ENCODE data around the gene ISM1. TPM values are rescaled to one million over a fixed set of nuclear protein-coding genes. Genes with fewer than 3 reads are reported as not detected.
A peak's percentile ranks its signal among the peaks of the same experiment; 100 is the strongest.

ISM1 gene
- total RNA-seq, 1 donor from 2014 or later = 4.1 TPM

- ATAC-seq = no peak
- H3K27me3 ChIP-seq = no peaks in the 10 kb centered on the region
- no peak overlapping the region for H3K4me3 ChIP-seq
- H3K27ac ChIP-seq = no peak overlapping the region
- no peaks in the 10 kb centered on the region for H3K9me3 ChIP-seq
- H3K4me1 ChIP-seq = peaks cover 4% of the 10 kb centered on the region
- no peak for DNase-seq
- no peak for TF ChIP-seq CTCF (IDR thresholded peaks at IDR 0.05)
- intact Hi-C loops (cut with DNase I) = no loop called here
- H3K36me3 ChIP-seq = no peaks in the 10 kb centered on the region
These were observed 117.1 kb downstream of the ISM1 start for GRCh38 chr20:13338097-13338661.

- intact Hi-C loops (cut with DNase I) = no loop called here
These were observed 117.9 kb downstream of the ISM1 start for GRCh38 chr20:13338999-13339411.

GRCh38 chr20:13340088-13340487, 119.0 kb downstream of the ISM1 start:
- no peak overlapping the region for H3K4me3 ChIP-seq
- intact Hi-C loops (cut with DNase I) = no loop called here
- H3K36me3 ChIP-seq = no peaks in the 10 kb centered on the region
- ATAC-seq = no peak
- DNase-seq = no peak
- H3K27me3 ChIP-seq = no peaks in the 10 kb centered on the region
- H3K27ac ChIP-seq = no peak overlapping the region
- peaks cover 4% of the 10 kb centered on the region for H3K4me1 ChIP-seq
- no peak for TF ChIP-seq CTCF (IDR thresholded peaks at IDR 0.05)
- H3K9me3 ChIP-seq = no peaks in the 10 kb centered on the region

More at GRCh38 chr20:13338999-13339411, 117.9 kb downstream of the ISM1 start:
- no peak overlapping the region for H3K4me3 ChIP-seq
- peaks cover 4% of the 10 kb centered on the region for H3K4me1 ChIP-seq
- H3K36me3 ChIP-seq = no peaks in the 10 kb centered on the region
- no peak for TF ChIP-seq CTCF (IDR thresholded peaks at IDR 0.05)
- no peak overlapping the region for H3K27ac ChIP-seq
- no peaks in the 10 kb centered on the region for H3K9me3 ChIP-seq
- no peaks in the 10 kb centered on the region for H3K27me3 ChIP-seq
- no peak for ATAC-seq
- DNase-seq = no peak

- intact Hi-C loops (cut with DNase I) = no loop called here
These were observed 120.8 kb downstream of the ISM1 start for GRCh38 chr20:13341737-13342393.

GRCh38 chr20:13342469-13343242, 121.6 kb downstream of the ISM1 start:
- no peak for TF ChIP-seq CTCF (IDR thresholded peaks at IDR 0.05)
- intact Hi-C loops (cut with DNase I) = no loop called here
- Histone ChIP-seq H3K36me3 (no peaks in the 10 kb centered on the region), H3K27me3 (no peaks in the 10 kb centered on the region), H3K27ac (peak overlapping the region; percentile 82), H3K4me3 (no peak overlapping the region), H3K4me1 (peaks cover 4% of the 10 kb centered on the region), H3K9me3 (no peaks in the 10 kb centered on the region)
- ATAC-seq (peak; percentile 95), DNase-seq (peak; percentile 87)

More at GRCh38 chr20:13341737-13342393, 120.8 kb downstream of the ISM1 start:
- no peak overlapping the region for H3K4me3 ChIP-seq
- TF ChIP-seq CTCF (IDR thresholded peaks at IDR 0.05) = no peak
- peaks cover 4% of the 10 kb centered on the region for H3K4me1 ChIP-seq
- no peaks in the 10 kb centered on the region for H3K9me3 ChIP-seq
- no peaks in the 10 kb centered on the region for H3K36me3 ChIP-seq
- H3K27ac ChIP-seq = peak overlapping the region; percentile 82
- H3K27me3 ChIP-seq = no peaks in the 10 kb centered on the region
- no peak for DNase-seq
- no peak for ATAC-seq

All from upper lobe of right lung (tissue), 1 donor.